GM23248 (cell line): ENCODE data around the gene CTSE.

ENCODE experiments used
- EZH2 ChIP-seq: fragments of 200-600 bp; sonication (generic); IDR thresholded peaks from 2 replicates; pipeline ENCODE4 v1.6.1; 2018; ENCODE audit warnings: antibody characterized with exemption, mild to moderate bottlenecking; ENCODE audit not compliant: insufficient read depth, poor library complexity, severe bottlenecking
- EZH2phosphoT487 ChIP-seq: fragments of 200-600 bp; sonication (generic); IDR thresholded peaks from 2 replicates; pipeline ENCODE4 v1.6.1; 2018; ENCODE audit warnings: antibody characterized with exemption, moderate library complexity, mild to moderate bottlenecking, low read depth; ENCODE audit not compliant: insufficient read depth

- no peak for TF ChIP-seq EZH2
- no peak for TF ChIP-seq EZH2phosphoT487
Measured at GRCh38 chr1:205962821-205963221, 60.9 kb downstream of the CTSE start.
